AG20443 (cell line): ENCODE results near the gene NOLC1.
"Not testable (repeated sequence)": the region's sequence is repeated elsewhere in the genome, so short reads cannot be mapped to it uniquely, and the experiment has no call there.

ENCODE experiments used
- DNase-seq: peaks from one replicate; pipeline ENCODE4 v3.0.0; 2012; ENCODE audit warnings: low spot score, mixed read lengths

Gene NOLC1

GRCh38 chr10:102154466-102155116 is 2.4 kb downstream of the NOLC1 start:
- DNase-seq = no peak

GRCh38 chr10:102157224-102157623 is 5.0 kb downstream of the NOLC1 start:
- DNase-seq = no peak

DNA sequence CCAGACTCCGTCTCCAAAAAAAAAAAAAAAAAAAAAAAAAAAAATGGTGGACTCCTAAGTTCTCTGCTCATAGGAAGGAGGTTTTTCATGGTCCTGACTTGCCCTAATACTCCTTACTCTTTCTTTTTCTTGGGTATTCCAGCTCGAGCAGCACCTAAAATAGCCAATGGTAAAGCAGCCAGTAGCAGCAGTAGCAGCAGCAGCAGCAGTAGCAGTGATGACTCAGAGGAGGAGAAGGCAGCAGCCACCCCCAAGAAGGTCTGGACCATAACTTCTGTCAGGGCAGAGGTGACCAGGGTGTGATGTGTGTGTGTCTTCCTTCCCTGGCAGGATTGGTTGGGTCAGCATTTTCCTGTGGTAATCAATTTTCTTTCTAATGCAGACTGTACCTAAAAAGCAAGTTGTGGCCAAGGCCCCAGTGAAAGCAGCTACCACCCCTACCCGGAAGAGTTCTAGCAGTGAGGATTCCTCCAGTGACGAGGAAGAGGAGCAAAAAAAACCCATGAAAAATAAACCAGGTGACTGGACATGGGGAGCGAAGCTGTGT is 6.9 kb downstream of the NOLC1 start:
- peak; percentile 26 for DNase-seq

DNA sequence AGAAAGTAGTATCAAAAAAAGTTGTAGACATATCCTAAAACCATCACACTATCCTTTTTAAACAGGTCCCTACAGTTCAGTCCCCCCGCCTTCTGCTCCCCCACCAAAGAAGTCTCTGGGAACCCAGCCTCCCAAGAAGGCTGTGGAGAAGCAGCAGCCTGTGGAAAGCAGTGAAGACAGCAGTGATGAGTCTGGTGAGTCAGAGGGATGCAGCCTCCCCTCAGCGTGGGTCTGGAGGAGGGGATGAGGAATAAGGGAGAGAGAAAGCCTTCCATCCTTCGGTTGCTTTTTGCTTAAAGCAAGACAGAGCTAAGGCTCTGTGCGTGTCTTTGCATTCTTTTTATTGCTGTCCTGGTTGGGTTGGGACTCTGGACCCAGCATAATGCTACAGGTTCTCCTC is 7.6 kb downstream of the NOLC1 start:
- no peak for DNase-seq

GRCh38 chr10:102163342-102163989 is 11.3 kb downstream of the NOLC1 start:
- DNase-seq = no peak

DNA sequence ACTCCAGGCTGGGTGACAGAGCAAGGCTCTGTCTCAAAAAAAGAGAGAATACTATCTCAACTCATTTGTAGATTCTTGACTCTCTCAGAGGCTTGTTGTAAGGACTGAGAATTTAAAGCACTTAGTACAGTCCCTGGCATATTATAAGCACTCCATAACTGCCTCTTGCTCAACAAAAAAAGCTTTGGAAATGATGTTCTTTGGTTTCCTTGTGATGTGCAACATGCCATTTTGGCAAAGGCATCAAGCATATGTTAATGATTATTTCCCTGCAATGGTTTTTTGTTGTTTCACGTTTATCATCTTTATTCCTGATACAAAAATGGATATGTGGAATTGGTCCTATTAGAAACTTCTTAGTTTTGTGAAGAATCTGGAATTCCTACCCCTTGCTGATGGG is 15.7 kb downstream of the NOLC1 start:
- DNase-seq = peak; percentile 34

DNA sequence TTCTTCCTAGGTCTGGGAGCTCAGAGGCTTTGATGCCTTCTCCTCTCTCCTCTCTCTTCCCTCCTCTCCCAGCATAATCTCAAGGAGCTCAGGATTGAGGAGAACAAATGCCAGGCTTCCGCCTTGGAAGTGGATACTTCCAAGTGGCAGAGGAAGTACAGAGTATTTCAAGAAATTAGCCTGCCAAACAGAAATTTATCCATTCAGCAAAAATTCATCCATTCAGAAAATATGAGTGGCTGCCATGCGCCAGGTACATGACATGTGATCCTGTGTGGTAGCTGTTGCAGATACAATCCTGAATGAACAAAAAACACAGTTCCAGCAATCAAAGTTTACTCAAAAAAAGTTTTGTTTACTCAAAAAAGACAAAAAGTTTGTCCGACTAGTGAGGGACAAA is 18.4 kb downstream of the NOLC1 start:
- DNase-seq = no peak

DNA sequence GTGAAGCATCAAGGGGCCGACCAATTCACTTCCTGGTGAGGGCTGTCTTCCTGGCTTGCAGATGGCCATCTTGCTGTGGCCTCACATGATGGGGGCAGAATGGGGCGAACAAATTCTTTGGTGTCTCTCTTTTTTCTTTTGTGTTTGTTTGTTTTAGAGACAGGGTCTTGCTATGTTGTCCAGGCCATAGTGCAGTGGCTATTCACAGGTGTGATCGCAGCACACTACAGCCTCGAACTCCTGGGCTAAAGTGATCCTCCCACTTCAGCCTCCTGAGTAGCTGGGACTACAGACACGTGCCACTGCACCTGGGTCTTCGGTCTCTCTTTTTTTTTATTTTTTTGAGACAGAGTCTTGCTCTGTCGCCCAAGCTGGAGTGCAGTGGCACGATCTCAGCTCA is 20.1 kb downstream of the NOLC1 start:
- no peak for DNase-seq

DNA sequence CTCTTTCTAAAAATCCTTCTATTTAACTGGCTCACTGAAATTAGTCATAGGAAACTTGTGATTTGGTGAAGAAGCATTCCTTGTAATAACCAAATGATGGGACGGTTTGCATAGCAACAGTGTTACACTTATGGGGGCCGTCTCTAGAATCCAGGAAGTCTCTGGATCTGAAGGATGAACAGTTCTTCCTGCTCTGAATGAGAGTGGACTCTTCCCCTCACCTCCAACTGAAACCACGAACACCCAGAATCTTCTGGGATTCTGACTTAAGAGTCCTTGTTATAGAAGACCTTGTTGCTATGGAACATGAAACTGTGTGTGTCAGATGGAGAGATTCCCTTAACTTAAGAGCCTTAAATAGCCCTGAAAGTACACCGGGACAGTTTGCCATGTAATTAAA is 23.2 kb downstream of the NOLC1 start:
- DNase-seq = peak; percentile 35

GRCh38 chr10:102184606-102185005 is 32.4 kb downstream of the NOLC1 start:
- DNase-seq = no peak

DNA sequence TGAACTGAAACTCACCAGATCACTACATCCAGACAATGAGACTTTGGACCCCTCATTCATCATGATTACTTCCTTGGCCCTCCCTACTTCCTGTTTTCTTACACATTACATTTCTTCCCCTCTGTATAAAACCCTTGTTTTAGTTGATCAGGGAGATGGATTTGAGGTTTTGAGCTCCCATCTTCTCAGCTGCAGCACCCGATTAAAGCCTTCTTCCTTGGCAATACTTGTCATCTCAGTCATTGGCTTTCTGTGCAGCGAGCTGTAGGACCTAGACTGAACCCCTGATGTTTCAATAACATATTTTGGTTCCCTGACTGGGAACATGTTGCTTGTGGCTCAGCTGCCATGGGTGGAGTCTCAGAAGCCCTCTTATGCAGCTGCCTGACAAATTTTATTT is 33.1 kb downstream of the NOLC1 start:
- DNase-seq = no peak

- peak; percentile 23 for DNase-seq
Measured at GRCh38 chr10:102185811-102186527, 33.8 kb downstream of the NOLC1 start.

DNA sequence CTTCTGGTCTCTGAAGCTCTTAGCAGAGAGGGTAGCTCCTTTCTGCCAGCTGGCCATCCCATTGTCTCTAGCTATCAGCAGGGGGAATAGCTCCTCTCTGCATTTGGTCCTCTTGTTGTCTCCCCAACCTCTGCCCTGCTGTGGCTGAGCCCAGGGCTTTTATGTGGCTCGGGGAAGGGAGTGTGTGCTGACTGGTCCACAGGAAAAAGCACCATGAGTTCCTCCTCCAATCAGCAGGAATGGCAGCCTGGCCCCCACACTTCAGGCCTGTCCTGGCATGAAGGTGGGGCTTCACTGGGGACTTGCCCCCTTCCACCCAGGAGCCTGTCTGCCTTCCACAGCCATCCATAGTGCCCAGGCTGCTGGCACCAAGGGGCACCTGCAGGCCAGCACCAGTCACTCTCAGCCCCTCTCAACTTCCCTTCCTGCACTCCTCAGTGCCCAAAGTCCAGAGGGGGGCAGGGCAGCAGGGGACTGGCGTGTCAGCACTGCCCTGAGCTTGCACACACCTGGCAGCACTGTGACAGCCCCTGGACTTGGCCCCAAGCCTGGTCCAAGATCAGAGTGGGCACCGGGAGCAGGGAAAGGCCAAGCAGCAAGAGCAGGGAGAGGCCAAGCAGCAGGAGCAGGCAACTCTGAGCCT is 36.2 kb downstream of the NOLC1 start:
- no peak for DNase-seq

- not testable (repeated sequence) for DNase-seq
Measured at GRCh38 chr10:102188941-102189898, 37.0 kb downstream of the NOLC1 start.

- no peak for DNase-seq
Measured at GRCh38 chr10:102191956-102192355, 39.8 kb downstream of the NOLC1 start.

DNA sequence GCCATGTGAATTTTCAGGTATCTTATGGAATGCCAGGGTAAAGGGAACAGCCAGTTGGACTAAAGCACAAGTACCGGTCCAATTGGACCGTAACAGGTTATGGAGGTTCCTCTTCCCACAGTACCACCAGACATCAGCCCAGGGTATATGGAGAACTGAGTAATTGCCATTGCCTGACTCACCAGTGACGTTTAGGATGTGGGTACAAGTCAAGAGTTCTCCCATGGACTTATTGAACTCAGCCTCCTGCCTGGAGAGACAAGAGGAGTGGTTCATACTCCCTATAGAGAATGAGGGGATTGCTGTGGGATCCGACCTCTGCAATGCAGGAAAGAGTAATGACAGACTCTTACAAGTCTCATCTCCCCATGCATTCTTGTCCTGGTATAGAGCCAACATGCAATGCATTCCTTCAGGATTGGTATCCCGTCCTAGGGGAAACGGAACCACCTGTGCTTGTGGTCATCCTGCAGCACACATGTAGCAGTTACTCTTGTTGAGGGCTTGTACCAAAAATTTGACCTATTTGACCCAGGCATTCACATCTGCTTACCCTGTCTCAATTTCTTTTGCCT is 43.2 kb downstream of the NOLC1 start:
- DNase-seq = no peak

- DNase-seq = no peak
Measured at GRCh38 chr10:102196893-102197292, 44.7 kb downstream of the NOLC1 start.

DNA sequence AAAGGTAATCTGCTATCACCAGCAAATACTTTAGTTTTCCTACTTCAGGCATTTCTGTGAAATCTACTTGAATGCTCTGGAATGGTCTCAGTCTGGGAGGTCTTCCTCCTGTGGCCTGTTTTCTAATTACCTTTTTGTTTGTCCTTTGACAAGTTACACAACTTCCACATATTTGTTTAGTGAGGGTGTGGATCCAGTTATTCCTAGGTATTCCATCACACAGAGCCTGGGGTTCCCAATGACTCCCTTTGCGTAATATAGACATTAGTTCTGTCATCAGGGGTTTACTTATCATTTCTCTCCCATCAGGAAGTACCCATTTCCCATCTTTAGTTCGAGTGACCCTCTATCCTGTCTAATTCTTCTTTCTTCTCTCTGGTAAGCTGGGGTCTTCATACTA is 45.8 kb downstream of the NOLC1 start:
- no peak for DNase-seq

DNA sequence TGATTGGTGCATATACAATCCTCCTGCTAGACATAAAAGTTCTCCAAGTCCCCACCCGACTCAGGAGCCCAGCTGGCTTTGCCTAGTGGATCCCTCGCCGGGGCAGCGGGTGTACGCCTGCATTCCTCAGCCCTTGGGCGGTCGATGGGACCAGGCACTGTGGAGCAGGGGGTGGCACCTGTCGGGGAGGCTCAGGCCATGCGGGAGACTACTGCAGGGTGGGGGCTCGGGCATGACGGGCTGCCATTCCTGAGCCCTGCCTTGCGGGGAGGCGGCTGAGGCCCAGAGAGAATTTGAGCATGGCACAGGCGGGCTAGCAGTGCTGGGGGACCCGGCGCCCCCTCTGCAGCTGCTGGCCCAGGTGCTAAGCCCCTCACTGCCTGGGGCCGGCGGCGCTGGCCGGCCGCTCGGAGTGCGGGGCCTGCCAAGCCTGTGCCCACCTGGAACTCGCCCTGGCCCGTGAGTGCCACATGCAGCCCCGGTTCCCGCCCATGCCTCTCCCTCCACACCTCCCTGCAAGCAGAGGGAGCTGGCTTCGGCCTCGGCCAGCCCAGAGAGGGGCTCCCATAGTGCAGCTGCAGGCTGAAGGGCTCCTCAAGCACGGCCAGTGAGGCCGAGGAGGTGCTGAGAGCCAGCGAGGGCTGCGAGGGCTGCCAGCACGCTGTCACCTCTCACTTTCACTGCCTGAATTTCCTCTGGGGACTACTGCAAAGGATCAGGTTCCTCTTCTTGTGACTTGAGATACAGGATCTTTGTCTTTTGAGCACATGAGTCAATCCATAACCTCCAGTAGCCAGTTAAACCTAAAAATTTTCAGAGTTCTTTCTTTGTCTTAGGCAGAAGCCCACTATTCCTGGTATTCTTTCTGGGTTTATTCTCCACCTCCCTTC is 48.8 kb downstream of the NOLC1 start:
- no peak for DNase-seq

- no peak for DNase-seq
Measured at GRCh38 chr10:102202386-102202785, 50.2 kb downstream of the NOLC1 start.
